Nephron progenitor cell (in vitro differentiated cells): ENCODE measurements around the gene KRTAP10-5.
A peak's percentile ranks its signal among the peaks of the same experiment; 100 is the strongest.

ENCODE experiments used
- DNase-seq: peaks from one replicate; pipeline ENCODE4 v3.0.0; 2021
- H3K27ac Mint-ChIP-seq: 2 replicates; pipeline ENCODE4 v1.8.0; 2021; ENCODE audit warnings: mild to moderate bottlenecking, moderate library complexity, mixed read lengths
- H3K27me3 Mint-ChIP-seq: 2 replicates; pipeline ENCODE4 v1.8.0; 2021; ENCODE audit warnings: mild to moderate bottlenecking, low read depth, mixed read lengths; ENCODE audit not compliant: poor library complexity
- H3K36me3 Mint-ChIP-seq: 2 replicates; pipeline ENCODE4 v1.8.0; 2021; ENCODE audit warnings: low read depth, mixed read lengths
- H3K4me1 Mint-ChIP-seq: 2 replicates; pipeline ENCODE4 v1.8.0; 2021; ENCODE audit warnings: mixed read lengths
- H3K4me3 Mint-ChIP-seq: 2 replicates; pipeline ENCODE4 v1.8.0; 2021; ENCODE audit warnings: mild to moderate bottlenecking, moderate library complexity, mixed read lengths
- H3K9me3 Mint-ChIP-seq: 2 replicates; pipeline ENCODE4 v1.8.0; 2021; ENCODE audit warnings: mild to moderate bottlenecking, moderate library complexity, mixed read lengths
- CTCF ChIP-seq: fragments of 200-600 bp; sonication (generic); IDR thresholded peaks from 2 replicates; pipeline ENCODE4 v1.5.0; 2021; ENCODE audit warnings: antibody characterized with exemption

The KRTAP10-5 gene

DNA sequence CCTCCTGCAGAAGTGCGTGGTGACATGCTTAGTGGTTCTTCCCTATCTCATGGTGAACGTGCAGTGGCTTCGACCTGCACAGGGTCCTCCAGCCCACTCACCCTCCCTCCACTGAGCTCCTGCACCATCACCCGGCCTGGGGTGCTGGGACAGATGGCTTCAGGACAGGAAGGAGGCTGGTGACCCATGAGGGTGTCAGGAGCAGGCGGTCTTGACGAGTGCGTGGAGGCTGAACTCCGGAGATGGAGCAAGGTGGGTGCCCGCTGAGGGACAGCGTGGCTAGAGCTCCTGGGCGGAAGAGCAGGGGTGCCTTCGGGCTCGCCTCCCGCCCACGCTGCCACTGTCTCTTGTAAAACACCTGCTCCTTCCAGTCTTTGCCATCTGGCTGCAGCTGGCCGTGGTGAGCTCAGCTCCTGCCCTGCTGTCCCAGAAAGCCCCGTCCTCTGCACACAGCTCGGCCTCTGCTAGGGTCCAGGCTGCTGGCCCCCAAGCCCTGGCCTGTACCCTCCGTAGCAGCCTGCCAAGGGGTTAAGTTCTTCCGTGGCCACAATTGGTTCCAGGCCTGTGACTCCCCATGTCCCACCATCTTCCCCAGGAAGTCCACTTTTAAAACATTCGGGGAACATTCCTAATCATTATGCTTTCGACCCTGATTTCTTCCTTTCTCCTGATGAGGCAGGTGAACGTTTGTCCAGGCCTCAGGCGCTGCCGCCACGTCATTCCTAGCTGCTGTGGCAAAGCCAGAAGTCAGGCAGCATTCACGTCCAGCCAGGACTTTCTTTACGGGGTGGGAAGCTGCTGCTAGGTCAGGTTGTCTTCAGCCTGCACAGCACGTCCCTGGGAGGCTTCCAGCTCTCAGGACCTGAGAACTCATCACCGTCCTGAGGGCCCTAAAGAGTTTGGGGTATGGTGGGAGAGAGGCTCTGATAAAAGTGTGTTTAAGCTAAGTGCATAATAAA lies 48.5 kb downstream of the KRTAP10-5 start:
- no peak overlapping the region for H3K27ac Mint-ChIP-seq
- no peak for DNase-seq
- no peaks in the 10 kb centered on the region for H3K4me1 Mint-ChIP-seq
- H3K36me3 Mint-ChIP-seq, result no peaks in the 10 kb centered on the region
- H3K9me3 Mint-ChIP-seq, result no peaks in the 10 kb centered on the region
- H3K27me3 Mint-ChIP-seq, result peaks cover 10% of the 10 kb centered on the region
- no peak for TF ChIP-seq CTCF
- H3K4me3 Mint-ChIP-seq, result no peak overlapping the region

DNA sequence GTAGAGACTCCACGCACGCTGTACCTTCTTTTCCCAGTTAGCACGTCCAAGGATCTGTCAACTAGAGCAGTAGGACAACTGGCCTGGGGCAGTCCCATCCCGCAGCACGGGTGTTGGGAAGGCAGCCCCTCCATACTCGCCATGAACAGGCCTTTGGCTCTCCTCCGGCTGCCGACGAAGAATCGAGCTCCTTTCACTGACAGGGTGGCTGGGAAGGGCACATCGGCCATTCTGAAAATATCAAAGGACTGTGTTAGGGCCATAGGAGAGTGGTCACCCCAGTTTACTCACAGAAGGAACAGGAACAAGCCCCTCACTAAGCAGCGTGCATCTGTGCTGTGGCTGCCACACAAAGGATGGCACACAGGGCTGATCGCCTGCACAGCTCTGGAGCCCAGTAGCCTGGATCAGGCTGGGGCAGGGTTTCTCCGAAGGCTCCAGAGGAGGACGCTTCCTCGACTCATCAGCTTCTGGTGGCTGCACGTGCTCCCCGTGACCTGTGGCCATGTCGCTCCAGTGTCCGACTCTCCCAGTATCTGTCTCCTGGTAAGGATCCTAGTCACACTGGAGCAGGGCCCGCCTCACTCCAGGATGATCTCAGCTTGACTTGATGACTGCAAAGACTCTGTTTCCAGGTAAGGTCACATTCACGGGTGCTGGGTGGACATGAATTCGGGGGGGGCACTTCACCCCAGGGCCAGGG lies 49.4 kb downstream of the KRTAP10-5 start:
- no peak for TF ChIP-seq CTCF
- no peaks in the 10 kb centered on the region for H3K9me3 Mint-ChIP-seq
- H3K27ac Mint-ChIP-seq, result no peak overlapping the region
- peaks cover 11% of the 10 kb centered on the region for H3K27me3 Mint-ChIP-seq
- H3K4me1 Mint-ChIP-seq, result no peaks in the 10 kb centered on the region
- H3K36me3 Mint-ChIP-seq, result no peaks in the 10 kb centered on the region
- DNase-seq, result no peak
- H3K4me3 Mint-ChIP-seq, result no peak overlapping the region

GRCh38 chr21:44530221-44530902 lies 50.0 kb downstream of the KRTAP10-5 start:
- TF ChIP-seq CTCF, result no peak
- DNase-seq, result no peak
- H3K27me3 Mint-ChIP-seq, result peaks cover 11% of the 10 kb centered on the region
- no peaks in the 10 kb centered on the region for H3K4me1 Mint-ChIP-seq
- no peaks in the 10 kb centered on the region for H3K9me3 Mint-ChIP-seq
- no peak overlapping the region for H3K4me3 Mint-ChIP-seq
- H3K27ac Mint-ChIP-seq, result peak overlapping the region; percentile 89
- no peaks in the 10 kb centered on the region for H3K36me3 Mint-ChIP-seq

GRCh38 chr21:44529503-44530125 lies 50.8 kb downstream of the KRTAP10-5 start:
- no peak for TF ChIP-seq CTCF
- H3K36me3 Mint-ChIP-seq, result no peaks in the 10 kb centered on the region
- H3K9me3 Mint-ChIP-seq, result no peaks in the 10 kb centered on the region
- H3K4me1 Mint-ChIP-seq, result no peaks in the 10 kb centered on the region
- no peak for DNase-seq
- peak overlapping the region; percentile 31 for H3K27ac Mint-ChIP-seq
- H3K4me3 Mint-ChIP-seq, result no peak overlapping the region
- H3K27me3 Mint-ChIP-seq, result peaks cover 11% of the 10 kb centered on the region
